Stimulated activated CD8-positive, alpha-beta memory T cell treated with anti-CD3 and anti-CD28 coated beads, Interleukin-4, amount 100 ng/mL, for 48 hours (primary cell): ENCODE results near the gene PPME1.
A peak's percentile ranks its signal among the peaks of the same experiment; 100 is the strongest.
"Not testable (repeated sequence)": the region's sequence is repeated elsewhere in the genome, so short reads cannot be mapped to it uniquely, and the experiment has no call there.

Source experiments
- DNase-seq: peaks from one replicate; pipeline ENCODE4 v3.0.0-alpha.2; 2020

PPME1 gene

GRCh38 chr11:74170694-74171629 is at the start of gene PPME1, which contains the start of gene C2CD3:
Gene PPME1 (plus strand): TSS chr11:74171289. CDS start chr11:74171422, 133 bp downstream.
Gene C2CD3 (minus strand): TSS chr11:74171002. CDS start chr11:74170792, 210 bp downstream.
- DNase-seq: peak; percentile 98

- no peak for DNase-seq
Observed at GRCh38 chr11:74121804-74122203, 49.3 kb upstream of the PPME1 start.

GRCh38 chr11:74123008-74123448 is 48.1 kb upstream of the PPME1 start:
- DNase-seq: no peak

GRCh38 chr11:74129121-74129520 is 42.0 kb upstream of the PPME1 start:
- not testable (repeated sequence) for DNase-seq

- no peak for DNase-seq
Observed at GRCh38 chr11:74132833-74133232, 38.3 kb upstream of the PPME1 start.

GRCh38 chr11:74133436-74133835 is 37.7 kb upstream of the PPME1 start:
- DNase-seq: no peak

GRCh38 chr11:74134661-74135060 is 36.4 kb upstream of the PPME1 start:
- DNase-seq: no peak

GRCh38 chr11:74135127-74135840 is 35.8 kb upstream of the PPME1 start:
- DNase-seq: no peak

GRCh38 chr11:74138021-74138420 is 33.1 kb upstream of the PPME1 start:
- no peak for DNase-seq

GRCh38 chr11:74138572-74138971 is 32.5 kb upstream of the PPME1 start:
- DNase-seq: no peak

GRCh38 chr11:74139151-74139918 is 31.8 kb upstream of the PPME1 start:
- DNase-seq: no peak

- DNase-seq: not testable (repeated sequence)
Observed at GRCh38 chr11:74139919-74140431, 31.1 kb upstream of the PPME1 start.

GRCh38 chr11:74141241-74141695 is 29.8 kb upstream of the PPME1 start:
- DNase-seq: no peak

GRCh38 chr11:74141908-74142307 is 29.2 kb upstream of the PPME1 start:
- DNase-seq: no peak

GRCh38 chr11:74142624-74143023 is 28.5 kb upstream of the PPME1 start:
- no peak for DNase-seq

- DNase-seq: no peak
Observed at GRCh38 chr11:74144592-74144991, 26.5 kb upstream of the PPME1 start.

- no peak for DNase-seq
Observed at GRCh38 chr11:74147199-74147929, 23.7 kb upstream of the PPME1 start.

- no peak for DNase-seq
Observed at GRCh38 chr11:74153224-74153623, 17.9 kb upstream of the PPME1 start.

GRCh38 chr11:74154620-74155281 is 16.3 kb upstream of the PPME1 start:
- no peak for DNase-seq

GRCh38 chr11:74157169-74157568 is 13.9 kb upstream of the PPME1 start:
- DNase-seq: no peak

GRCh38 chr11:74159642-74160041 is 11.4 kb upstream of the PPME1 start:
- no peak for DNase-seq
